Common myeloid progenitor, CD34-positive (primary cell): ENCODE measurements around the gene NXNL1. TPM values are rescaled to one million over a fixed set of nuclear protein-coding genes. Genes with fewer than 3 reads are reported as not detected.
"Not testable (repeated sequence)": the region's sequence is repeated elsewhere in the genome, so short reads cannot be mapped to it uniquely, and the experiment has no call there.

ENCODE experiments used
- CTCF ChIA-PET: fragments of 350-600 bp; sonication (Branson Sonifier 250); formaldehyde crosslinking; loops from one replicate; lab custom pipeline; 2021; ENCODE audit warnings: antibody characterized with exemption; lab: Charles Lee
- POLR2A ChIA-PET: fragments of 350-600 bp; sonication (Branson Sonifier 250); formaldehyde crosslinking; loops from one replicate; lab custom pipeline; 2021; ENCODE audit warnings: antibody characterized with exemption; lab: Charles Lee
- DNase-seq, 3 donors: peaks; one replicate each; pipeline versions ENCODE4 v3.0.0 to v3.0.0-alpha.2; 2013
- H3K27ac ChIP-seq, 2 experiments: 1 replicate in 1 of 2; 2 replicates in 1 of 2; pipeline ENCODE4 v1.7.0; 2013; ENCODE audit warnings: inconsistent platforms in 2 of 2, low read length in 2 of 2, mild to moderate bottlenecking in 2 of 2, low read depth in 1 of 2, moderate library complexity in 1 of 2; ENCODE audit not compliant: severe bottlenecking in 2 of 2, insufficient read depth in 1 of 2, poor library complexity in 1 of 2
- H3K27me3 ChIP-seq, 5 experiments: replicated peaks in 2 of 5; 1 replicate in 3 of 5; 2 replicates in 2 of 5; pipeline versions ENCODE4 v1.6.1 to v1.7.0; 2013; ENCODE audit warnings: low read length in 4 of 5, mild to moderate bottlenecking in 2 of 5, moderate library complexity in 2 of 5, inconsistent platforms in 1 of 5; ENCODE audit not compliant: insufficient read depth in 5 of 5, control insufficient read depth in 4 of 5
- H3K36me3 ChIP-seq, 4 experiments: 1 replicate in 2 of 4; 2 replicates in 2 of 4; pipeline versions ENCODE4 v1.6.1 to v1.7.0; 2013; ENCODE audit warnings: low read length in 3 of 4, control low read depth in 1 of 4, mild to moderate bottlenecking in 1 of 4; ENCODE audit not compliant: control insufficient read depth in 4 of 4, insufficient read depth in 4 of 4
- H3K4me1 ChIP-seq, 4 experiments: 1 replicate in 3 of 4; 2 replicates in 1 of 4; pipeline versions ENCODE4 v1.6.1 to v1.7.1; 2013; ENCODE audit warnings: low read length in 3 of 4, mild to moderate bottlenecking in 3 of 4, control low read depth in 1 of 4, inconsistent platforms in 1 of 4, moderate library complexity in 1 of 4; ENCODE audit not compliant: control insufficient read depth in 4 of 4, insufficient read depth in 4 of 4; ENCODE audit errors: control extremely low read depth in 1 of 4
- H3K4me3 ChIP-seq, 7 experiments: 1 replicate in 4 of 7; 2 replicates in 3 of 7; pipeline versions ENCODE4 v1.5.1 to v1.7.0; 2013; ENCODE audit warnings: mild to moderate bottlenecking in 7 of 7, low read length in 6 of 7, moderate library complexity in 6 of 7, inconsistent platforms in 2 of 7, low read depth in 2 of 7, control low read depth in 1 of 7; ENCODE audit not compliant: insufficient read depth in 4 of 7, control insufficient read depth in 1 of 7; ENCODE audit errors: extremely low read depth in 1 of 7
- H3K9me3 ChIP-seq, 5 experiments: 1 replicate in 4 of 5; 2 replicates in 1 of 5; pipeline versions ENCODE4 v1.6.1 to v1.7.1; 2013; ENCODE audit warnings: low read length in 4 of 5, mild to moderate bottlenecking in 2 of 5, inconsistent platforms in 1 of 5, low read depth in 1 of 5, moderate library complexity in 1 of 5; ENCODE audit not compliant: control insufficient read depth in 4 of 5, insufficient read depth in 2 of 5; ENCODE audit errors: control extremely low read depth in 1 of 5
- WGBS: methylation state at CpG from one replicate; pipeline ENCODE4 v1.1.5; 2013; ENCODE audit not compliant: insufficient coverage; 5-methylcytosine and 5-hydroxymethylcytosine counted together
- polyA plus RNA-seq: library from polyadenylated mRNA; unstranded; fragments of 120-200 nt; gene quantifications from one replicate; pipeline ENCODE4 v1.2.1, GENCODE V29; 2013

The NXNL1 gene
- polyA plus RNA-seq, result not detected

GRCh38 chr19:17460372-17461230 lies at the start of gene NXNL1:
NXNL1 (minus strand) TSS chr19:17460926; CDS start chr19:17460869, 57 bp downstream.
- Histone ChIP-seq H3K4me3 (no peak within 1 kb of the TSS), H3K4me1 (peaks cover 0 to 4% (median 1%) of the 10 kb centered on the region in 4 experiments), H3K36me3 (no peaks in the 10 kb centered on the region), H3K27ac (no peak within 1 kb of the TSS), H3K27me3 (peaks cover 0 to 21% (median 12%) of the 10 kb centered on the region in 5 experiments), H3K9me3 (no peaks in the 10 kb centered on the region)
- whole genome bisulfite sequencing, result 94% methylated on average over 25 of the region's 26 CpGs
- no peak for DNase-seq
- ChIA-PET POLR2A (no interaction called here), CTCF (interaction anchor here (1.3 to 2.0 kb wide), 2 partner anchors 13 to 35 kb away, joined by 4 to 5 read pairs; partner anchors contain the start of gene TMEM221)

- DNase-seq, H3K9me3 ChIP-seq, H3K4me3 ChIP-seq, H3K27me3 ChIP-seq, POLR2A ChIA-PET: not testable (repeated sequence)
- 100% methylated on average over 3 of the region's 3 CpGs for WGBS
- Histone ChIP-seq H3K27ac (peak overlapping the region in 1 of 2 experiments; percentile 34), H3K36me3 (peaks cover 2 to 20% (median 12%) of the 10 kb centered on the region in 4 experiments), H3K4me1 (peaks cover 6 to 33% (median 16%) of the 10 kb centered on the region in 4 experiments)
- CTCF ChIA-PET, result interaction anchor here (0.9 to 1.6 kb wide), 4 partner anchors 8 to 19 kb away, joined by 3 to 9 read pairs (median 4); no protein-coding TSS in a partner anchor
Observed at GRCh38 chr19:17508558-17508933, 47.8 kb upstream of the NXNL1 start.

GRCh38 chr19:17506745-17507144 lies 46.0 kb upstream of the NXNL1 start:
- no peaks in the 10 kb centered on the region for H3K27me3 ChIP-seq
- H3K9me3 ChIP-seq, result no peaks in the 10 kb centered on the region
- POLR2A ChIA-PET, result no interaction called here
- no peak overlapping the region for H3K27ac ChIP-seq
- H3K4me1 ChIP-seq, result peaks cover 3 to 21% (median 9%) of the 10 kb centered on the region in 4 experiments
- 95% methylated on average over 9 of the region's 9 CpGs for WGBS
- H3K36me3 ChIP-seq, result peaks cover 2 to 20% (median 14%) of the 10 kb centered on the region in 4 experiments
- H3K4me3 ChIP-seq, result no peak overlapping the region
- CTCF ChIA-PET, result interaction anchor here (1.5 kb wide), 1 partner anchor 10 kb away, joined by 5 read pairs; no protein-coding TSS in a partner anchor
- DNase-seq, result no peak

GRCh38 chr19:17505223-17505622 lies 44.5 kb upstream of the NXNL1 start:
- Histone ChIP-seq H3K27me3 (no peaks in the 10 kb centered on the region), H3K27ac (no peak overlapping the region), H3K4me3 (no peak overlapping the region), H3K36me3 (peaks cover 4 to 31% (median 19%) of the 10 kb centered on the region in 4 experiments), H3K4me1 (peaks cover 0 to 23% (median 7%) of the 10 kb centered on the region in 4 experiments), H3K9me3 (no peaks in the 10 kb centered on the region)
- CTCF ChIA-PET, result interaction anchor here (1.1 kb wide), 1 partner anchor 68 kb away, joined by 3 read pairs; no protein-coding TSS in a partner anchor
- no peak for DNase-seq
- WGBS, result 73% methylated on average over 4 of the region's 10 CpGs
- POLR2A ChIA-PET, result no interaction called here

- WGBS, result 99% methylated on average over 9 of the region's 13 CpGs
- no peak overlapping the region for H3K4me3 ChIP-seq
- H3K36me3 ChIP-seq, result peaks cover 4 to 32% (median 19%) of the 10 kb centered on the region in 4 experiments
- no peak overlapping the region for H3K27ac ChIP-seq
- ChIA-PET POLR2A (no interaction called here), CTCF (interaction anchor here (1.1 kb wide), 1 partner anchor 69 kb away, joined by 3 read pairs; no protein-coding TSS in a partner anchor)
- no peaks in the 10 kb centered on the region for H3K27me3 ChIP-seq
- H3K9me3 ChIP-seq, result no peaks in the 10 kb centered on the region
- peaks cover 0 to 27% (median 12%) of the 10 kb centered on the region in 4 experiments for H3K4me1 ChIP-seq
- no peak for DNase-seq
Observed at GRCh38 chr19:17504456-17504855, 43.7 kb upstream of the NXNL1 start.

GRCh38 chr19:17504030-17504429 lies 43.3 kb upstream of the NXNL1 start:
- H3K4me3 ChIP-seq, result no peak overlapping the region
- no peak for DNase-seq
- peaks cover 4 to 32% (median 19%) of the 10 kb centered on the region in 4 experiments for H3K36me3 ChIP-seq
- ChIA-PET CTCF (no interaction called here), POLR2A (no interaction called here)
- H3K27ac ChIP-seq, result no peak overlapping the region
- H3K9me3 ChIP-seq, result no peaks in the 10 kb centered on the region
- peaks cover 0 to 28% (median 12%) of the 10 kb centered on the region in 4 experiments for H3K4me1 ChIP-seq
- no peaks in the 10 kb centered on the region for H3K27me3 ChIP-seq
- 100% methylated on average over 2 of the region's 2 CpGs for WGBS

GRCh38 chr19:17503240-17503639 lies 42.5 kb upstream of the NXNL1 start:
- Histone ChIP-seq H3K36me3 (peaks cover 4 to 32% (median 17%) of the 10 kb centered on the region in 4 experiments), H3K4me1 (peaks cover 0 to 28% (median 12%) of the 10 kb centered on the region in 4 experiments), H3K27ac (no peak overlapping the region), H3K9me3 (no peaks in the 10 kb centered on the region), H3K27me3 (no peaks in the 10 kb centered on the region), H3K4me3 (no peak overlapping the region)
- 100% methylated on average over 3 of the region's 6 CpGs for WGBS
- POLR2A ChIA-PET, result no interaction called here
- no peak for DNase-seq
- CTCF ChIA-PET, result no interaction called here
